Mucosa of rectum (tissue), 2 donors: ENCODE data around the gene NME5.

Experiments used
- H3K27ac ChIP-seq, 2 donors: one replicate each; pipeline ENCODE4 v1.7.0; 2013; ENCODE audit warnings: inconsistent platforms in 2 of 2, low read depth in 2 of 2, low read length in 2 of 2
- H3K27me3 ChIP-seq, 2 donors: one replicate each; pipeline ENCODE4 v1.7.0; 2013; ENCODE audit warnings: low read length in 2 of 2; ENCODE audit not compliant: control insufficient read depth in 2 of 2, insufficient read depth in 2 of 2
- H3K36me3 ChIP-seq, 2 donors: one replicate each; pipeline ENCODE4 v1.7.0; 2013; ENCODE audit warnings: low read length in 2 of 2; ENCODE audit not compliant: control insufficient read depth in 2 of 2, insufficient read depth in 2 of 2
- H3K4me1 ChIP-seq, 2 donors: one replicate each; pipeline ENCODE4 v1.7.0; 2013; ENCODE audit warnings: low read length in 2 of 2, mild to moderate bottlenecking in 1 of 2; ENCODE audit not compliant: control insufficient read depth in 2 of 2, insufficient read depth in 2 of 2
- H3K4me3 ChIP-seq, 2 donors: one replicate each; pipeline ENCODE4 v1.7.0; 2013; ENCODE audit warnings: low read length in 2 of 2
- H3K9ac ChIP-seq, 2 donors: one replicate each; pipeline ENCODE4 v1.7.0; 2013; ENCODE audit warnings: low read length in 2 of 2, low read depth in 1 of 2, mild to moderate bottlenecking in 1 of 2
- H3K9me3 ChIP-seq, 2 donors: one replicate each; pipeline ENCODE4 v1.7.0; 2013; ENCODE audit warnings: low read length in 2 of 2; ENCODE audit not compliant: control insufficient read depth in 2 of 2
- donor health status: healthy.
- donor health status: Normal muscosa, but diverticular disease.

NME5 gene

DNA sequence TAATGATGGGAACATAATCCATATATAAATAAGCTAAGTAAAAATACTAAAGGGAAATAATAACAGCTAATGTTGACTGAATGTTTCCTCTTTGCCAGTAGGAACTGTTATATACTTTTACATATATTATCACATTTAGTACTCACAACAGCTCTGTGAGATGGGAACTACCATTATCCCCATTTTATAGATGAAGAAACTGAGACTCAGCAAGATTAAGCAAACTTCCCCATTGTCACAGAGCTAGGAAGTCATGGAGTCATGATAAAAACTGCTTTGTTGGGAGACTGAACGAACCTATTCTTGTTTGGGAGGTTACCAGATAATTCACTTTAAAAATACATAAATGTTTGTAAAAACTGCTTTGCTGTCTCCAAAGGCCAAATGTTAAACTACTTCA is 32.0 kb downstream of the NME5 start:
- Histone ChIP-seq H3K27ac (no peak overlapping the region), H3K27me3 (peaks cover 0 to 3% of the 10 kb centered on the region in 2 donors), H3K9me3 (no peaks in the 10 kb centered on the region), H3K4me1 (no peaks in the 10 kb centered on the region), H3K9ac (no peak overlapping the region), H3K36me3 (no peaks in the 10 kb centered on the region), H3K4me3 (no peak overlapping the region)

DNA sequence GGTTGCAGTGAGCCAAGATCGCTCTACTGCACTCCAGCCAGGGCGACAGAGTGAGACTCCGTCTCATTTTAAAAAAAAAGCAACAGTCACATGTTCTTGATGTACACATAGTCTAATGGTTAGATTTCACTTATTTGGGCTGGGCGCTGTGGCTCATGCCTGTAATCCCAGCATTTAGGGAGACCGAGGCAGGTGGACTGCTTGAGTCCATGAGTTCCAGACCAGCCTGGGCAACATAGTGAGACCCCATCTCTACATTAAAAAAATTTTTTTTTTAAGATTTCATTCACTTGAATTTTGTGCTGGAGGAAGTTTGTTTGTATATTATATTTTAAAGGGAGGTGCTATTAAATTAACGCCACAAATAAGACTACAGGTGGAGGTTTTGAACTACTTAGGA is 33.5 kb downstream of the NME5 start:
- Histone ChIP-seq H3K36me3 (no peaks in the 10 kb centered on the region), H3K27ac (no peak overlapping the region), H3K4me3 (no peak overlapping the region), H3K9ac (no peak overlapping the region), H3K27me3 (peaks cover 0 to 3% of the 10 kb centered on the region in 2 donors), H3K4me1 (no peaks in the 10 kb centered on the region), H3K9me3 (no peaks in the 10 kb centered on the region)

DNA sequence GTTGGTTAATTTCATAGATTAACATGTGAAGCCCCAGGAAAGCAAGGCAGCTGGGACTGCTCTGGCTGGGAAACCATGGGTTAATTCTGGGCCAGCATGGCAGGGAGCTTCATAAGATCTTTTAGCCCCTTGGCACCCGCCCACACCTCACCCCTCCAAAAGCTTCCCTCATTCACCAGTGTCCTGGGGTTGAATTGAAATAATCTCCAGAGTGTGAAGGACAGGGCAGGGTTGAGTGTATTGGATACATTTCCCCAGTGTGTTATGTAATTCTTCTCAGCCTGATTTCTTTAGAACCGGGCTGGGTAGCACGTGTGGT is 36.0 kb downstream of the NME5 start:
- no peak overlapping the region for H3K4me3 ChIP-seq
- H3K9ac ChIP-seq, result no peak overlapping the region
- no peak overlapping the region for H3K27ac ChIP-seq
- no peaks in the 10 kb centered on the region for H3K9me3 ChIP-seq
- H3K27me3 ChIP-seq, result no peaks in the 10 kb centered on the region
- no peaks in the 10 kb centered on the region for H3K36me3 ChIP-seq
- no peaks in the 10 kb centered on the region for H3K4me1 ChIP-seq

- Histone ChIP-seq H3K27ac (no peak overlapping the region), H3K4me3 (no peak overlapping the region), H3K9me3 (no peaks in the 10 kb centered on the region), H3K27me3 (no peaks in the 10 kb centered on the region), H3K9ac (no peak overlapping the region), H3K36me3 (no peaks in the 10 kb centered on the region), H3K4me1 (no peaks in the 10 kb centered on the region)
Observed at GRCh38 chr5:138102454-138103318, 36.5 kb downstream of the NME5 start.

GRCh38 chr5:138096997-138097828 is 42.0 kb downstream of the NME5 start:
- H3K4me3 ChIP-seq, result no peak overlapping the region
- H3K36me3 ChIP-seq, result no peaks in the 10 kb centered on the region
- no peaks in the 10 kb centered on the region for H3K4me1 ChIP-seq
- no peaks in the 10 kb centered on the region for H3K9me3 ChIP-seq
- no peak overlapping the region for H3K27ac ChIP-seq
- no peak overlapping the region for H3K9ac ChIP-seq
- no peaks in the 10 kb centered on the region for H3K27me3 ChIP-seq

DNA sequence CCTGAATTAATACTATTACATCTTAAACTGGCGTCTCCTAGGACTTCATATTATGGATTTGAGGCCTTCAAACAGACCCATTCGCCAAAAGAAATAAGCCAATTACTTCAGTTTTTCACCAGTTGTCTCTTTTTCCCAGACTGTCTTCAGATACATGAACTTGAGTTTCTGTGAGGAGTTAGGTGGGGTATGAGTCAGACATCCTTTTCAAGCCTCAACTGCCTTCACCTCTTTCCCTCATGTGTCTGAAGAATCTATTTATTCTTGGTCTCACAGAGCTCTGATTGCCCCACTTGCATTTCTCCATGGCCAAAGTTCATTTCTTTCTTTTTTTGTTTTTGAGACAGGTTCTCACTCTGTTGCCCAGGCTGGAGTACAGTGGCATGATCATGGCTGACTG is 42.9 kb downstream of the NME5 start:
- H3K4me1 ChIP-seq, result no peaks in the 10 kb centered on the region
- H3K36me3 ChIP-seq, result no peaks in the 10 kb centered on the region
- H3K27me3 ChIP-seq, result no peaks in the 10 kb centered on the region
- no peak overlapping the region for H3K4me3 ChIP-seq
- no peak overlapping the region for H3K9ac ChIP-seq
- H3K9me3 ChIP-seq, result no peaks in the 10 kb centered on the region
- no peak overlapping the region for H3K27ac ChIP-seq

GRCh38 chr5:138095100-138095907 is 43.9 kb downstream of the NME5 start:
- H3K9me3 ChIP-seq, result no peaks in the 10 kb centered on the region
- H3K9ac ChIP-seq, result no peak overlapping the region
- no peak overlapping the region for H3K27ac ChIP-seq
- H3K27me3 ChIP-seq, result peaks cover 0 to 3% of the 10 kb centered on the region in 2 donors
- no peaks in the 10 kb centered on the region for H3K4me1 ChIP-seq
- no peak overlapping the region for H3K4me3 ChIP-seq
- no peaks in the 10 kb centered on the region for H3K36me3 ChIP-seq

GRCh38 chr5:138093036-138093435 is 46.2 kb downstream of the NME5 start:
- Histone ChIP-seq H3K9me3 (no peaks in the 10 kb centered on the region), H3K27ac (no peak overlapping the region), H3K27me3 (peaks cover 0 to 3% of the 10 kb centered on the region in 2 donors), H3K36me3 (no peaks in the 10 kb centered on the region), H3K9ac (no peak overlapping the region), H3K4me3 (no peak overlapping the region), H3K4me1 (no peaks in the 10 kb centered on the region)

DNA sequence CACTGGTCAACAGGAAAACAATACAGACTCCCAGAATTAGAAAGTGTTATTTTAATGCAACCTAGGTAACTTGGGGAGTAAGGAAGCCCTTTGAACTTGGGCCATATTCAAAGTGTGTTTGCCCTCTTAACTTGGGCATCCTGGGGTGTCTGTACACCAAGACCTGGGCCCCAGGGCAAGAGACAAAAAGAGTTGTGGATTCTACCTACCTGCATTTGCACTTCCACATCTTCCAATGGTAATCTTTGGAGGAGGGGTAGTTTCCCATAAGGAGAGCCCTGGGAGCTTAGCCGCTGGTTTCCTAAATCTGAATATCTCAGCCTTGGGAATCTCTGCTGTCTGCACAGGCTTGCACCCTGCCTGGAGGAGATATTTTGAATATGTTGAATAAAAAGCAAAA is 46.9 kb downstream of the NME5 start:
- H3K9ac ChIP-seq, result no peak overlapping the region
- H3K36me3 ChIP-seq, result no peaks in the 10 kb centered on the region
- H3K27me3 ChIP-seq, result peaks cover 0 to 3% of the 10 kb centered on the region in 2 donors
- H3K4me1 ChIP-seq, result no peaks in the 10 kb centered on the region
- H3K9me3 ChIP-seq, result no peaks in the 10 kb centered on the region
- H3K4me3 ChIP-seq, result no peak overlapping the region
- H3K27ac ChIP-seq, result no peak overlapping the region

- Histone ChIP-seq H3K27ac (no peak overlapping the region), H3K4me3 (no peak overlapping the region), H3K9me3 (no peaks in the 10 kb centered on the region), H3K9ac (no peak overlapping the region), H3K36me3 (no peaks in the 10 kb centered on the region), H3K27me3 (peaks cover 0 to 3% of the 10 kb centered on the region in 2 donors), H3K4me1 (no peaks in the 10 kb centered on the region)
Observed at GRCh38 chr5:138091685-138092084, 47.5 kb downstream of the NME5 start.
